Breast epithelium (tissue), 4 donors: ENCODE data around the gene SRSF5. TPM values are rescaled to one million over a fixed set of nuclear protein-coding genes. Genes with fewer than 3 reads are reported as not detected.
A peak's percentile ranks its signal among the peaks of the same experiment; 100 is the strongest.

ENCODE experiments used
- DNase-seq, 2 donors: peaks; one replicate each; pipeline ENCODE4 v3.0.0-alpha.2; 2019; ENCODE audit warnings: low spot score in 2 of 2
- H3K27ac ChIP-seq, 2 donors: fragments of 200-600 bp; sonication (generic) in 1 of 2; one replicate each; pipeline ENCODE4 v1.5.1; 2016 to 2019; ENCODE audit warnings: mild to moderate bottlenecking in 1 of 2
- H3K27me3 ChIP-seq, 2 donors: fragments of 200-600 bp; sonication (generic) in 1 of 2; one replicate each; pipeline versions ENCODE4 v1.5.1 to v1.6.0; 2017 to 2019; ENCODE audit warnings: control low read depth in 1 of 2, mild to moderate bottlenecking in 1 of 2
- H3K36me3 ChIP-seq: fragments of 200-600 bp; one replicate; pipeline ENCODE4 v1.5.1; 2019
- H3K4me1 ChIP-seq, 2 donors: fragments of 200-600 bp; sonication (generic); one replicate each; pipeline ENCODE4 v1.5.1; 2016 to 2019; ENCODE audit warnings: control low read depth in 1 of 2
- H3K4me3 ChIP-seq, 3 donors: fragments of 200-600 bp; sonication (generic); 1 replicate in 2 of 3; 2 replicates in 1 of 3; pipeline ENCODE4 v1.5.1; 2016 to 2019; ENCODE audit warnings: mild to moderate bottlenecking in 3 of 3, moderate library complexity in 2 of 3
- H3K9me3 ChIP-seq, 2 donors: fragments of 200-600 bp; sonication (generic) in 1 of 2; one replicate each; pipeline ENCODE4 v1.5.1; 2016 to 2019; ENCODE audit warnings: control low read depth in 1 of 2
- CTCF ChIP-seq, 3 donors: fragments of 450-650 bp; IDR thresholded peaks; one replicate each; pipeline ENCODE4 v1.5.1; 2016 to 2017; ENCODE audit warnings: antibody characterized with exemption in 3 of 3, mild to moderate bottlenecking in 3 of 3, moderate library complexity in 3 of 3
- POLR2A ChIP-seq: fragments of 450-650 bp; IDR thresholded peaks from one replicate; pipeline ENCODE4 v1.6.1; 2016; ENCODE audit warnings: antibody characterized with exemption, mild to moderate bottlenecking, moderate library complexity
- POLR2AphosphoS5 ChIP-seq, 3 donors: sonication (generic); formaldehyde crosslinking; IDR thresholded peaks; one replicate each; pipeline ENCODE4 v1.6.1; 2017; ENCODE audit warnings: antibody characterized with exemption in 3 of 3
- intact Hi-C: fragments of 100-400 bp; cut with DNase I; formaldehyde crosslinking; loops from one replicate; pipeline ENCODE4 v1.15.1; 2023; ENCODE audit warnings: low total_unique reads
- total RNA-seq, 3 donors: library from RNA; depleted of rRNA; stranded (reverse); fragments of >200 nt; gene quantifications; one replicate each; pipeline ENCODE4 v1.1.0, GENCODE V29; 2016

Gene SRSF5
- total RNA-seq, 3 donors from 2014 or later = 411 to 543 (median 424) TPM

- no peak for DNase-seq
- TF ChIP-seq POLR2A = no peak
- TF ChIP-seq POLR2AphosphoS5 (IDR thresholded peaks at IDR 0.05) = no peak
- no peak for TF ChIP-seq CTCF (IDR thresholded peaks at IDR 0.05)
- no peaks in the 10 kb centered on the region for H3K9me3 ChIP-seq
- H3K27me3 ChIP-seq = no peaks in the 10 kb centered on the region
- no peak overlapping the region for H3K4me3 ChIP-seq
- H3K4me1 ChIP-seq = no peaks in the 10 kb centered on the region
- H3K36me3 ChIP-seq = no peaks in the 10 kb centered on the region
- no peak overlapping the region for H3K27ac ChIP-seq
- intact Hi-C loops = loop anchor here (10.0 kb wide), 1 partner anchor 210 kb away; no protein-coding TSS in a partner anchor
Measured at GRCh38 chr14:69814397-69814796, 47.5 kb downstream of the SRSF5 start.

DNA sequence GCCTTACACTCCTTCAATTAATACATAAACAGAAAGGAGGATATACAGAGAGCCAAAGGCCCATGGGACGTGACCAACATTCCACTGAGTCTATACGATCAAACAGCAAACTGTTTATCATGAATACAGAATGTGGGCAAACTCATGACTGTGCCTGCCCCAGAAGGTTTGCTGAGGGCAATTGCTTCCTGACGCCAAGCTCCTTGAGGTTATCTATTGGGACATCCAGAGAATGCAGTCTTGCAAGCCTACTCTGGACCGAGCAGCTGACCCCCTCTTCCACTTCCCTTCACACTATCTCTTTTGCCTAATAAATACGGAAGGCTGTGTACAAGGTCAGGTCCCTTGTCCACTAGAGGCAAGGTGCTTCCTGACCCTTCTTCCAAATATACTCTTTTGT, 48.6 kb downstream of the SRSF5 start:
- H3K36me3 ChIP-seq = no peaks in the 10 kb centered on the region
- no peaks in the 10 kb centered on the region for H3K4me1 ChIP-seq
- no peaks in the 10 kb centered on the region for H3K9me3 ChIP-seq
- no peak for DNase-seq
- intact Hi-C loops = loop anchor here (10.0 kb wide), 1 partner anchor 209 kb away; no protein-coding TSS in a partner anchor
- no peaks in the 10 kb centered on the region for H3K27me3 ChIP-seq
- H3K4me3 ChIP-seq = no peak overlapping the region
- H3K27ac ChIP-seq = no peak overlapping the region
- TF ChIP-seq CTCF (IDR thresholded peaks at IDR 0.05) (no peak), POLR2A (no peak), POLR2AphosphoS5 (IDR thresholded peaks at IDR 0.05) (no peak)

DNA sequence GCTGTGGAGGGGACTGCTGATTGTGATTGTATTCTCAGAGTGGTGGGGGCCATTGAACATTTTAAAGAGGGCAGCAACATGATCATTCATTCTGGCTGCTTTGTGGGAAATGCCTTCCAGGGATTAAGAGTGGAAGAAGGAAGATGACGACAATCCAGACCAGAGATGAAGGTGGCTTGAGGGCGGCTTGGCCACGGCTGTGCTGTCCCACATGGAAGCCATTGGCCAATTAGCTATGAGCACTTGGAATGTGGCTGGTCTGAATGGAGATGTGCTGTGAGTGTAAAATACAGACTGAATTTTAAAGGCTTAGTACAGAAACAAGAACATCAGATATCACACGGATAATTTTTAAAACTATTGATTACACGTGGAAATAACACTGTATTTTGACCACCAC, 49.3 kb downstream of the SRSF5 start:
- Histone ChIP-seq H3K9me3 (no peaks in the 10 kb centered on the region), H3K4me1 (no peaks in the 10 kb centered on the region), H3K36me3 (no peaks in the 10 kb centered on the region), H3K27ac (no peak overlapping the region), H3K27me3 (no peaks in the 10 kb centered on the region), H3K4me3 (no peak overlapping the region)
- intact Hi-C loops = loop anchor here (10.0 kb wide), 1 partner anchor 209 kb away; no protein-coding TSS in a partner anchor
- no peak for TF ChIP-seq CTCF (IDR thresholded peaks at IDR 0.05)
- DNase-seq = no peak

DNA sequence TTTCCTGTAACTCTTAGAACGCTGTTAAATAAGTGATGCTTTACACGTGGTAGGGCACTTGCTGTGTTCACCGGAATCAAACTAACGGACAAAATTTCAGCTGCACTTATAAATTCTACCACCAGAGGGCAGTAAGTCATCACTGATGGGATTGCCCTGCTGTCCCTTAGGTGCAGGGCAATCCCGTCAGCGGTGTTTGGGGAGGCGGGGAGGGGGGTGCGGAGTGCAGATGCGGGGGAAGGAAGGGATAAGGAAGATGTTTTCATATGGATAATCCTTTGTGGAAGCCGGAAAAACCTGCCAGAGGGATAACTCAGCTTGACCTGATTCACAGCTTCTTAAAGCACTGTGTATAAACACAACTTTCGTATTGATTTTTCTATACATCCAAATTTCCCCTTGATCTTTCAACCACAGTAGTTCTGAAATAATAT, 51.8 kb downstream of the SRSF5 start:
- Histone ChIP-seq H3K36me3 (no peaks in the 10 kb centered on the region), H3K4me1 (no peaks in the 10 kb centered on the region), H3K9me3 (no peaks in the 10 kb centered on the region), H3K27me3 (no peaks in the 10 kb centered on the region), H3K4me3 (no peak overlapping the region), H3K27ac (no peak overlapping the region)
- TF ChIP-seq CTCF (IDR thresholded peaks at IDR 0.05) = peak; percentile 83 to 91 (median 89)
- no peak for TF ChIP-seq POLR2A
- TF ChIP-seq POLR2AphosphoS5 (IDR thresholded peaks at IDR 0.05) = no peak
- DNase-seq = peak in 1 of 2 donors; percentile 24
- intact Hi-C loops = loop anchor here (10.0 kb wide), 1 partner anchor 206 kb away; no protein-coding TSS in a partner anchor

GRCh38 chr14:69819607-69820006, 52.7 kb downstream of the SRSF5 start:
- DNase-seq = no peak
- no peak for TF ChIP-seq POLR2A
- no peak for TF ChIP-seq POLR2AphosphoS5 (IDR thresholded peaks at IDR 0.05)
- no peak for TF ChIP-seq CTCF (IDR thresholded peaks at IDR 0.05)
- intact Hi-C loops = loop anchor here (10.0 kb wide), 1 partner anchor 205 kb away; no protein-coding TSS in a partner anchor
- Histone ChIP-seq H3K9me3 (no peaks in the 10 kb centered on the region), H3K36me3 (no peaks in the 10 kb centered on the region), H3K27ac (no peak overlapping the region), H3K27me3 (no peaks in the 10 kb centered on the region), H3K4me1 (no peaks in the 10 kb centered on the region), H3K4me3 (no peak overlapping the region)
